Naive thymus-derived CD4-positive, alpha-beta T cell (primary cell): ENCODE data around the gene VEZT. TPM values are rescaled to one million over a fixed set of nuclear protein-coding genes. Genes with fewer than 3 reads are reported as not detected.

Experiments used
- ATAC-seq: fragments of 150-1000 bp; cut with Tn5 transposase; 2 replicates; pipeline ENCODE4 v1.10.0; 2021; ENCODE audit warnings: mild to moderate bottlenecking, moderate library complexity
- CTCF ChIA-PET: fragments of 350-600 bp; sonication (Branson Sonifier 250); formaldehyde crosslinking; loops from one replicate; lab custom pipeline; 2021; ENCODE audit warnings: antibody characterized with exemption; lab: Charles Lee
- POLR2A ChIA-PET: fragments of 350-600 bp; sonication (Branson Sonifier 250); formaldehyde crosslinking; loops from one replicate; lab custom pipeline; 2021; ENCODE audit warnings: antibody characterized with exemption, inconsistent platforms; lab: Charles Lee
- DNase-seq, 9 donors: peaks; one replicate each; pipeline versions ENCODE4 v3.0.0 to v3.0.0-alpha.2; 2020 to 2022; ENCODE audit warnings: mixed read lengths in 1 of 9
- H3K27ac ChIP-seq: one replicate; pipeline ENCODE4 v1.7.0; 2013; ENCODE audit warnings: mild to moderate bottlenecking, low read depth, low read length, moderate library complexity
- H3K27me3 ChIP-seq, 2 donors: one replicate each; pipeline ENCODE4 v1.7.0; 2013; ENCODE audit warnings: low read length in 2 of 2, mild to moderate bottlenecking in 2 of 2, moderate library complexity in 2 of 2; ENCODE audit not compliant: control insufficient read depth in 2 of 2, insufficient read depth in 2 of 2
- H3K36me3 ChIP-seq, 3 experiments: 1 replicate in 2 of 3; 2 replicates in 1 of 3; pipeline ENCODE4 v1.7.0; 2013; ENCODE audit warnings: low read length in 3 of 3, mild to moderate bottlenecking in 3 of 3, moderate library complexity in 1 of 3; ENCODE audit not compliant: insufficient read depth in 3 of 3, control insufficient read depth in 2 of 3
- H3K4me1 ChIP-seq, 2 donors: one replicate each; pipeline ENCODE4 v1.7.0; 2013; ENCODE audit warnings: low read length in 2 of 2, mild to moderate bottlenecking in 2 of 2, moderate library complexity in 1 of 2; ENCODE audit not compliant: control insufficient read depth in 2 of 2, insufficient read depth in 2 of 2
- H3K4me3 ChIP-seq: 2 replicates; pipeline ENCODE4 v1.7.0; 2013; ENCODE audit warnings: mild to moderate bottlenecking, low read length
- H3K9me3 ChIP-seq, 3 experiments: 1 replicate in 2 of 3; 2 replicates in 1 of 3; pipeline ENCODE4 v1.7.0; 2013; ENCODE audit warnings: low read length in 3 of 3; ENCODE audit not compliant: control insufficient read depth in 2 of 3
- H3K27ac Mint-ChIP-seq, 9 donors: one replicate each; pipeline ENCODE4 v1.8.0; 2020 to 2022; ENCODE audit warnings: mixed read lengths in 9 of 9, mild to moderate bottlenecking in 8 of 9, moderate library complexity in 5 of 9, inconsistent platforms in 2 of 9
- H3K27me3 Mint-ChIP-seq, 5 donors: one replicate each; pipeline ENCODE4 v1.8.0; 2021 to 2022; ENCODE audit warnings: mixed read lengths in 5 of 5, mild to moderate bottlenecking in 1 of 5
- H3K36me3 Mint-ChIP-seq, 5 donors: one replicate each; pipeline ENCODE4 v1.8.0; 2020 to 2022; ENCODE audit warnings: mixed read lengths in 5 of 5, mild to moderate bottlenecking in 3 of 5, inconsistent platforms in 1 of 5
- H3K4me1 Mint-ChIP-seq, 7 donors: one replicate each; pipeline ENCODE4 v1.8.0; 2020 to 2022; ENCODE audit warnings: mixed read lengths in 7 of 7, mild to moderate bottlenecking in 3 of 7, inconsistent platforms in 1 of 7
- H3K4me3 Mint-ChIP-seq, 10 donors: one replicate each; pipeline ENCODE4 v1.8.0; 2020 to 2022; ENCODE audit warnings: mild to moderate bottlenecking in 10 of 10, mixed read lengths in 10 of 10, moderate library complexity in 6 of 10, inconsistent platforms in 2 of 10
- H3K9me3 Mint-ChIP-seq, 11 donors: one replicate each; pipeline ENCODE4 v1.8.0; 2020 to 2022; ENCODE audit warnings: mixed read lengths in 11 of 11, mild to moderate bottlenecking in 4 of 11, inconsistent platforms in 1 of 11, moderate library complexity in 1 of 11
- intact Hi-C, 2 donors: fragments of 100-400 bp; cut with micrococcal nuclease; formaldehyde crosslinking; loops; one replicate each; pipeline ENCODE4 v1.15.1; 2023
- polyA plus RNA-seq, 2 donors: library from polyadenylated mRNA; unstranded; fragments of 300-500 nt; fragmentation: Illumina TruSeq; gene quantifications; one replicate each; pipeline ENCODE4 v1.2.3, GENCODE V29; 2021
- total RNA-seq, 6 experiments: library from RNA in 5 of 6; stranded (reverse) in 5 of 6; gene quantifications; 1 replicate in 5 of 6; 2 replicates in 1 of 6; pipeline ENCODE4 v1.2.3 and lab custom pipeline; 2021 to 2026

The VEZT gene
- total and polyA plus RNA-seq, 7 experiments from 2014 or later = 23.2 to 48.8 (median 38.7) TPM

GRCh38 chr12:95316798-95317197 is 99.2 kb downstream of the VEZT start:
- ChIA-PET POLR2A (no interaction called here), CTCF (no interaction called here)
- Mint-ChIP-seq H3K27me3 (peaks cover 0 to 9% (median 5%) of the 10 kb centered on the region in 5 donors), H3K4me1 (peaks cover 0 to 1% (median 0%) of the 10 kb centered on the region in 7 donors), H3K4me3 (no peak overlapping the region), H3K9me3 (peaks cover 0 to 1% (median 0%) of the 10 kb centered on the region in 11 donors), H3K27ac (no peak overlapping the region), H3K36me3 (no peaks in the 10 kb centered on the region)
- intact Hi-C loops = no loop called here
- Histone ChIP-seq H3K9me3 (no peaks in the 10 kb centered on the region), H3K27me3 (peaks cover 0 to 2% of the 10 kb centered on the region in 2 donors), H3K27ac (no peak overlapping the region), H3K36me3 (no peaks in the 10 kb centered on the region), H3K4me3 (no peak overlapping the region), H3K4me1 (no peaks in the 10 kb centered on the region)
- DNase-seq (no peak), ATAC-seq (no peak)

- Mint-ChIP-seq H3K4me1 (peaks cover 0 to 1% (median 0%) of the 10 kb centered on the region in 7 donors), H3K27ac (no peak overlapping the region), H3K9me3 (peaks cover 0 to 1% (median 0%) of the 10 kb centered on the region in 11 donors), H3K36me3 (no peaks in the 10 kb centered on the region), H3K4me3 (no peak overlapping the region), H3K27me3 (peaks cover 0 to 12% (median 6%) of the 10 kb centered on the region in 5 donors)
- no peaks in the 10 kb centered on the region for H3K4me1 ChIP-seq
- H3K9me3 ChIP-seq = no peaks in the 10 kb centered on the region
- CTCF ChIA-PET = no interaction called here
- no peak for DNase-seq
- no peak for ATAC-seq
- H3K27me3 ChIP-seq = peaks cover 0 to 2% of the 10 kb centered on the region in 2 donors
- H3K4me3 ChIP-seq = no peak overlapping the region
- H3K36me3 ChIP-seq = no peaks in the 10 kb centered on the region
- H3K27ac ChIP-seq = no peak overlapping the region
- intact Hi-C loops = no loop called here
- POLR2A ChIA-PET = no interaction called here
These were observed 100.5 kb downstream of the VEZT start for GRCh38 chr12:95318071-95318545.

GRCh38 chr12:95319694-95320331 is 102.2 kb downstream of the VEZT start:
- Histone ChIP-seq H3K4me1 (no peaks in the 10 kb centered on the region), H3K4me3 (no peak overlapping the region), H3K27me3 (peaks cover 0 to 2% of the 10 kb centered on the region in 2 donors), H3K9me3 (no peaks in the 10 kb centered on the region), H3K36me3 (no peaks in the 10 kb centered on the region), H3K27ac (no peak overlapping the region)
- CTCF ChIA-PET = no interaction called here
- intact Hi-C loops = no loop called here
- peaks cover 0 to 1% (median 0%) of the 10 kb centered on the region in 7 donors for H3K4me1 Mint-ChIP-seq
- no peak overlapping the region for H3K27ac Mint-ChIP-seq
- no peaks in the 10 kb centered on the region for H3K36me3 Mint-ChIP-seq
- no peaks in the 10 kb centered on the region for H3K9me3 Mint-ChIP-seq
- POLR2A ChIA-PET = no interaction called here
- H3K4me3 Mint-ChIP-seq = no peak overlapping the region
- no peak for ATAC-seq
- H3K27me3 Mint-ChIP-seq = peaks cover 0 to 8% (median under 1%) of the 10 kb centered on the region in 5 donors
- no peak for DNase-seq

GRCh38 chr12:95321516-95322246 is 104.1 kb downstream of the VEZT start:
- Histone ChIP-seq H3K27me3 (no peaks in the 10 kb centered on the region), H3K4me3 (no peak overlapping the region), H3K36me3 (no peaks in the 10 kb centered on the region), H3K9me3 (no peaks in the 10 kb centered on the region), H3K4me1 (no peaks in the 10 kb centered on the region), H3K27ac (no peak overlapping the region)
- H3K27me3 Mint-ChIP-seq = peaks cover 0 to 6% (median 0%) of the 10 kb centered on the region in 5 donors
- no peak for DNase-seq
- no peak overlapping the region for H3K4me3 Mint-ChIP-seq
- ATAC-seq = no peak
- CTCF ChIA-PET = no interaction called here
- no peaks in the 10 kb centered on the region for H3K36me3 Mint-ChIP-seq
- POLR2A ChIA-PET = no interaction called here
- H3K27ac Mint-ChIP-seq = no peak overlapping the region
- no peaks in the 10 kb centered on the region for H3K9me3 Mint-ChIP-seq
- peaks cover 0 to 1% (median 0%) of the 10 kb centered on the region in 7 donors for H3K4me1 Mint-ChIP-seq
- intact Hi-C loops = no loop called here

GRCh38 chr12:95322326-95322725 is 104.7 kb downstream of the VEZT start:
- Histone ChIP-seq H3K4me3 (no peak overlapping the region), H3K27ac (no peak overlapping the region), H3K9me3 (no peaks in the 10 kb centered on the region), H3K4me1 (no peaks in the 10 kb centered on the region), H3K27me3 (no peaks in the 10 kb centered on the region), H3K36me3 (no peaks in the 10 kb centered on the region)
- Mint-ChIP-seq H3K4me3 (no peak overlapping the region), H3K9me3 (no peaks in the 10 kb centered on the region), H3K27ac (no peak overlapping the region), H3K27me3 (peaks cover 0 to 6% (median 0%) of the 10 kb centered on the region in 5 donors), H3K4me1 (peaks cover 0 to 1% (median 0%) of the 10 kb centered on the region in 7 donors), H3K36me3 (no peaks in the 10 kb centered on the region)
- intact Hi-C loops = no loop called here
- no peak for DNase-seq
- no peak for ATAC-seq
- ChIA-PET CTCF (no interaction called here), POLR2A (no interaction called here)

- ChIA-PET POLR2A (interaction anchor here (0.6 kb wide), 1 partner anchor 23 kb away, joined by 3 read pairs; no protein-coding TSS in a partner anchor), CTCF (no interaction called here)
- no peaks in the 10 kb centered on the region for H3K9me3 Mint-ChIP-seq
- H3K4me3 ChIP-seq = no peak overlapping the region
- H3K36me3 Mint-ChIP-seq = no peaks in the 10 kb centered on the region
- H3K27me3 ChIP-seq = no peaks in the 10 kb centered on the region
- H3K27ac ChIP-seq = no peak overlapping the region
- no peaks in the 10 kb centered on the region for H3K4me1 ChIP-seq
- H3K4me3 Mint-ChIP-seq = no peak overlapping the region
- DNase-seq = no peak
- H3K36me3 ChIP-seq = no peaks in the 10 kb centered on the region
- ATAC-seq = no peak
- H3K27ac Mint-ChIP-seq = no peak overlapping the region
- H3K4me1 Mint-ChIP-seq = peaks cover 0 to 1% (median 0%) of the 10 kb centered on the region in 7 donors
- no peaks in the 10 kb centered on the region for H3K9me3 ChIP-seq
- peaks cover 0 to 6% (median 0%) of the 10 kb centered on the region in 5 donors for H3K27me3 Mint-ChIP-seq
- intact Hi-C loops = no loop called here
These were observed 105.6 kb downstream of the VEZT start for GRCh38 chr12:95323212-95323611.
